ENCODE measurements around the gene PERCC1. TPM values are rescaled to one million over a fixed set of nuclear protein-coding genes. Genes with fewer than 3 reads are reported as not detected.

Gene PERCC1
- total and polyA plus RNA-seq, 9 of the 15 experiments (the other 6 are each of a cell fraction or from before 2014, with no cell fraction given), result not detected

GRCh38 chr16:1438229-1439057, 7.6 kb downstream of the PERCC1 start:
- POLR2A ChIA-PET, result interaction anchor here (0.6 to 1.6 kb wide), 5 partner anchors 18 to 61 kb away, joined by 3 to 5 read pairs (median 3); partner anchors contain the start of gene UQCC4
- H2AFZ ChIP-seq (ENCODE audit: low read depth, low read length), result no peak overlapping the region
- no peak for FAIRE-seq
- no TSS peak for BruUV-seq (replicated peaks)
- H3K36me3 ChIP-seq (ENCODE audit: control insufficient read depth, insufficient read depth, low read length), result no peaks in the 10 kb centered on the region
- H3K9me1 ChIP-seq (ENCODE audit: control insufficient read depth, insufficient read depth, low read length), result no peaks in the 10 kb centered on the region
- H3K9me3 ChIP-seq (replicated peaks; ENCODE audit: control insufficient read depth, insufficient read depth, low read depth, low read length), result no peaks in the 10 kb centered on the region
- H3K4me1 ChIP-seq (replicated peaks in 1 of 2; ENCODE audit: control insufficient read depth in 2 of 2, insufficient read depth in 2 of 2, low read length in 2 of 2), result peaks cover 0 to 70% of the 10 kb centered on the region in 2 experiments; a peak in 3 of 5 replicates
- no peak overlapping the region for H3K4me2 ChIP-seq (ENCODE audit: insufficient read depth, low read length)
- H3K4me3 ChIP-seq, result no peak overlapping the region
- no peaks in the 10 kb centered on the region for H4K20me1 ChIP-seq (replicated peaks; ENCODE audit: control insufficient read depth, insufficient read depth, low read length)
- WGBS (ENCODE audit: insufficient coverage, low coverage, missing lambda C conversion rate), result 59% methylated on average over 11 of the region's 35 CpGs
- CTCF ChIA-PET (ENCODE audit: low intra/inter-chr PET ratio), result no interaction called here
- in situ Hi-C loops (cut with MboI) (no loop called here), intact Hi-C loops (cut with micrococcal nuclease) (no loop called here)
- H3K27me3 ChIP-seq (ENCODE audit: control insufficient read depth in 2 of 2, insufficient read depth in 2 of 2, low read length in 2 of 2), result peaks cover 0 to under 1% of the 10 kb centered on the region in 2 experiments; a peak in 1 of 5 replicates
- no peak for DNase-seq (ENCODE audit: extremely low read depth in 1 of 4, low spot score in 3 of 4)
- no peak overlapping the region; a peak in 1 of 4 replicates for H3K9ac ChIP-seq (ENCODE audit: insufficient read depth in 1 of 2, low read depth in 2 of 2, low read length in 2 of 2)
- no peak for ATAC-seq
- H3K27ac ChIP-seq (ENCODE audit: extremely low read depth, low read depth, low read length), result no peak overlapping the region
- H3K79me2 ChIP-seq (ENCODE audit: control insufficient read depth, insufficient read depth, low read length), result no peaks in the 10 kb centered on the region
- TF ChIP-seq HIVEP1 (CRISPR knock-in tag; IDR thresholded peaks at IDR 0.05) (no peak), CHD7 (IDR thresholded peaks at IDR 0.05; ENCODE audit: low read depth, low read length) (no peak), RBM22 (IDR thresholded peaks at IDR 0.05; ENCODE audit: low read depth, low read length, poor library complexity, severe bottlenecking) (no peak), JUNB (CRISPR knock-in tag; conservative IDR thresholded peaks at IDR 0.05) (no peak), ARID2 (IDR thresholded peaks at IDR 0.05) (no peak), ZNF583 (CRISPR knock-in tag; IDR thresholded peaks at IDR 0.05) (no peak), SMAD3 (CRISPR knock-in tag; conservative IDR thresholded peaks at IDR 0.05) (no peak), TRIM28 (IDR thresholded peaks at IDR 0.05) (no peak), SPI1 (IDR thresholded peaks at IDR 0.05; ENCODE audit: borderline replicate concordance, low read depth, low read length) (no peak), ID3 (CRISPR knock-in tag; IDR thresholded peaks at IDR 0.05) (no peak), ID3 (tag; IDR thresholded peaks at IDR 0.05) (no peak)

Data from K562 (cell line).